ENCODE measurements around the gene PPIL6.

DNA sequence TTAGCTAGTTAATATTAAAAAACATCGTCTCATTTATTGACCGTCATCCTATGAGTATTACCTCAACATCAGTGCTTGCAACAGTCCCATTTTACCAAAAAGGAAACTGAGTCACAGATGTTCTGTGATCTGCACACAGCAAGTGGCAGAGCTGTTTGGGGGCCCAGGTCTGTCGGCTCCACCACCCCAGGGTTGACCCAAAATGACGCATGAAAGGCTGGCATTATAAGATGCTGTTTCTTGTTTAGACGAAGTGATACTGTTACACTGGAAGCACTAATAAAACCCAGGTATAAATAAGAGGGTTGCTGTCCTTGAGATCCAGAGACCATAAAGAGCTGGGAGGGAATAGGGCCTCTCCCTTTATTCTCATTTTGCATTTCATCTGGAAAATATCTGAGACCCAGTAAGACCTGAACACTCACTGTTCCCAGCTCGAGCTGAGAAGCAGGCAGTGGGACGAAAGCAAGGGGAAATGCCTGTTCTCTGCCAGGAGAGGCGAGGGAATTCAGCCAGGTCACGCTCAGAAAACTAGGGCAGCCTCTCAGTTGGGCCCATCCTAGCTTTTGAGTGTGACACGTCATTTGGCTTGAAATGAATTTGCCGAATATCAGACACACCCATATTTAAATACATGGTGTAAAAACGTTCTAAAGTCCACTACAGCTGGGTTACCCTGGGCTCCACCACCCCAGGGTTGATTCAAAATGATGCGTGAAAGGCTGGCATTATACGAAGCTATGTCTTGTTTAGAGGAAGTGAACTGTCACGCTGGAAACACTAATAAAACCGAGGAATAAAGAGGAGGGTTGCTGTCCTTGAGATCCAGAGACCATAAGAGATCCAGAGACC lies 16.5 kb upstream of the PPIL6 start:
- TF ChIP-seq, protein P1, sequence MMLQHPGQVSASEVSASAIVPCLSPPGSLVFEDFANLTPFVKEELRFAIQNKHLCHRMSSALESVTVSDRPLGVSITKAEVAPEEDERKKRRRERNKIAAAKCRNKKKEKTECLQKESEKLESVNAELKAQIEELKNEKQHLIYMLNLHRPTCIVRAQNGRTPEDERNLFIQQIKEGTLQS (IDR thresholded peaks at IDR 0.05): no peak
- TF ChIP-seq, protein P2, sequence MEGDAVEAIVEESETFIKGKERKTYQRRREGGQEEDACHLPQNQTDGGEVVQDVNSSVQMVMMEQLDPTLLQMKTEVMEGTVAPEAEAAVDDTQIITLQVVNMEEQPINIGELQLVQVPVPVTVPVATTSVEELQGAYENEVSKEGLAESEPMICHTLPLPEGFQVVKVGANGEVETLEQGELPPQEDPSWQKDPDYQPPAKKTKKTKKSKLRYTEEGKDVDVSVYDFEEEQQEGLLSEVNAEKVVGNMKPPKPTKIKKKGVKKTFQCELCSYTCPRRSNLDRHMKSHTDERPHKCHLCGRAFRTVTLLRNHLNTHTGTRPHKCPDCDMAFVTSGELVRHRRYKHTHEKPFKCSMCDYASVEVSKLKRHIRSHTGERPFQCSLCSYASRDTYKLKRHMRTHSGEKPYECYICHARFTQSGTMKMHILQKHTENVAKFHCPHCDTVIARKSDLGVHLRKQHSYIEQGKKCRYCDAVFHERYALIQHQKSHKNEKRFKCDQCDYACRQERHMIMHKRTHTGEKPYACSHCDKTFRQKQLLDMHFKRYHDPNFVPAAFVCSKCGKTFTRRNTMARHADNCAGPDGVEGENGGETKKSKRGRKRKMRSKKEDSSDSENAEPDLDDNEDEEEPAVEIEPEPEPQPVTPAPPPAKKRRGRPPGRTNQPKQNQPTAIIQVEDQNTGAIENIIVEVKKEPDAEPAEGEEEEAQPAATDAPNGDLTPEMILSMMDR (IDR thresholded peaks at IDR 0.05; ENCODE audit: low read depth, low read length, missing input control): no peak
- no peak for TF ChIP-seq GABPA (IDR thresholded peaks at IDR 0.05 in 1 of 2, conservative IDR thresholded peaks at IDR 0.05 in 1 of 2)
